ENCODE measurements around the gene MAP2K4. TPM values are rescaled to one million over a fixed set of nuclear protein-coding genes. Genes with fewer than 3 reads are reported as not detected.

MAP2K4 gene
- total RNA-seq, 1 donor from 2014 or later: 57.9 TPM

DNA sequence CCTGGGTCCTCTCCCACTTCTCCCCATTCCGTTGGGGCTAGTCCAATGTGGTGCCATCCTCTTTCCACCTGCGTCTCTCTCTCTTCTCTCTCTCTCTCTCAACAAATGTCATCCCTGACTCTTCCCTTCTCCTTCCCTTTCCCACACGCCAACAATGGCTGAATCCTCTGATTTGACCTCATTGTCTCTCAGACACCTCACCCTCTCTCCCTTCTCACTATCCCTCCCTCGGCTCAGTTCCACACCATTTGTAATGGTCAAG is 22.8 kb upstream of the MAP2K4 start:
- Mint-ChIP-seq H3K36me3 (no peaks in the 10 kb centered on the region), H3K9me3 (no peaks in the 10 kb centered on the region), H3K4me3 (peak overlapping the region; percentile 89), H3K27ac (peak overlapping the region; percentile 95), H3K27me3 (ENCODE audit: low read depth) (no peaks in the 10 kb centered on the region), H3K4me1 (peaks cover 6% of the 10 kb centered on the region)
- DNase-seq (ENCODE audit: low spot score in 2 of 2, unreplicated experiment in 2 of 2): no peak
- no peak for TF ChIP-seq CTCF (IDR thresholded peaks at IDR 0.05; ENCODE audit: unreplicated experiment)

GRCh38 chr17:11999696-12000095 is 21.0 kb upstream of the MAP2K4 start:
- Mint-ChIP-seq H3K4me3 (no peak overlapping the region), H3K4me1 (peaks cover 6% of the 10 kb centered on the region), H3K36me3 (no peaks in the 10 kb centered on the region), H3K9me3 (no peaks in the 10 kb centered on the region), H3K27ac (no peak overlapping the region), H3K27me3 (ENCODE audit: low read depth) (no peaks in the 10 kb centered on the region)
- TF ChIP-seq CTCF (IDR thresholded peaks at IDR 0.05; ENCODE audit: unreplicated experiment): no peak
- no peak for DNase-seq (ENCODE audit: low spot score in 2 of 2, unreplicated experiment in 2 of 2)

DNA sequence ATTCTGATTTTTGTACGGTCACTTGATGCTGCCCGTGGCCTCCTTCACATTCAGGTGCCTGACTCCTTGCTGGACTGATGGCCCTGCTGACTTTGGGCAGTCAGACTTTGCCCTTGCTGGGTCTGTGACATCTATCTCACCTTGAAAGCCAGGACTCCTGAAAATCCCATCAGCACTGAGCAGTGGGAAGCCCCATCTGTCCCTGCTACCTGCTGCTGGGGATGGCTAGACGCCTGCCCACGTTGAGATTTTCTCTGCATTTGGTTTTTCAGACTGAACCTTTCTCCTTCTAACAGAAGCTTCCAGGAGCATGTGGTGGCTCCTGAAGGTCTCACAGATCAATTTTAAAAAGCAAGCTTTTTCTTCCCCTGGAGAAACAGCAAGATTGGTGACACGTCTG is 13.2 kb upstream of the MAP2K4 start:
- H3K9me3 Mint-ChIP-seq: no peaks in the 10 kb centered on the region
- no peaks in the 10 kb centered on the region for H3K4me1 Mint-ChIP-seq
- H3K27ac Mint-ChIP-seq: no peak overlapping the region
- TF ChIP-seq CTCF (IDR thresholded peaks at IDR 0.05; ENCODE audit: unreplicated experiment): no peak
- DNase-seq (ENCODE audit: low spot score in 2 of 2, unreplicated experiment in 2 of 2): no peak
- no peaks in the 10 kb centered on the region for H3K36me3 Mint-ChIP-seq
- no peak overlapping the region for H3K4me3 Mint-ChIP-seq
- peaks cover 6% of the 10 kb centered on the region for H3K27me3 Mint-ChIP-seq (ENCODE audit: low read depth)

DNA sequence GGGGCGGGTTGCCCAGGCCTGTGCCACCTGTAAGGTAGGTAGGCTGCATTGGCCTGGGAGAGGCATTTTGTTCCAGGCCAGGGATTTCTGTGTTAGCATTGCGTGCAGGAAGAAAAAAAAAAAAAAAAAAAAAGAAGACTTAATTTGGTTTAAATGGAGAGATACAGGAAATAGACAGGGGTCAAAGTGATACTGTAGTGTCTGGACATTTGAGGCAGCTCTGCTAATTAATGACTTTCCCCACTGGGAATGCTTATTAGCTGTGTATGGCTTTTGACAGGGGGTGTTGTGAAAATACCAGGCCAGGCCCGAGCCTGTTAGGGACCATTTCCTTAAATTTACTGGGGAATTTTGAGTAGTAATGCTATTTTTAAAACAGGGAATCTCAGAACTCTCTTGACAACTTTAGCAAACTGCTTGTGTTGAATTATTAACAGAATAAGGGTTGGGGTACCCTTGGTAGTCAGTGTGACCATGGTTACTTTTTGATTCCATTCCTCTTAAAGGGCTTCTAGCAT is 1.0 kb downstream of the MAP2K4 start:
- H3K9me3 Mint-ChIP-seq: no peaks in the 10 kb centered on the region
- H3K4me3 Mint-ChIP-seq: peak overlapping the region; percentile 78
- peaks cover 39% of the 10 kb centered on the region for H3K4me1 Mint-ChIP-seq
- peak overlapping the region; percentile 90 for H3K27ac Mint-ChIP-seq
- no peak for DNase-seq (ENCODE audit: low spot score in 2 of 2, unreplicated experiment in 2 of 2)
- no peak for TF ChIP-seq CTCF (IDR thresholded peaks at IDR 0.05; ENCODE audit: unreplicated experiment)
- no peaks in the 10 kb centered on the region for H3K36me3 Mint-ChIP-seq
- H3K27me3 Mint-ChIP-seq (ENCODE audit: low read depth): peaks cover 13% of the 10 kb centered on the region

DNA sequence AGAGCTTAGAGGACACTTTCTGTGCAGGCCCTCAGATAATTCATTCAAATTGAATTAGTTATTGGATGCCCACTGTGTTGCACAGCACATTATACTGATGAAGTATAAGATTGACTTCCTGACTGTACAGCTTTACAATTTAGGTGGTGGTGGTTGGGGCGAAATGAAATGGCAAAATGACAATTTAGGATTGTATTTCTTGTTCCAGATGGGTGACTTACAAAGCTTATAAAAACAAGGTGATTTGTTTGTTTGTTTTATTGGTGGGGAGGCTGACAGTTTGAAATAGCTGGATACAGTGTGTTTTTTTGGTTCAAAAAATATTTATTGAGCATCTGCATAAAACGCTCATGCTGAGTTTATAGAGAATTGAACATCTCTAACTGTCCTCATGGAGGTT is 1.6 kb downstream of the MAP2K4 start:
- H3K27ac Mint-ChIP-seq: no peak overlapping the region
- peak overlapping the region; percentile 78 for H3K4me3 Mint-ChIP-seq
- H3K27me3 Mint-ChIP-seq (ENCODE audit: low read depth): peaks cover 13% of the 10 kb centered on the region

More for the DNA sequence above, 1.6 kb downstream of the MAP2K4 start:
- no peaks in the 10 kb centered on the region for H3K36me3 Mint-ChIP-seq
- H3K9me3 Mint-ChIP-seq: no peaks in the 10 kb centered on the region
- H3K4me1 Mint-ChIP-seq: peaks cover 43% of the 10 kb centered on the region
- no peak for TF ChIP-seq CTCF (IDR thresholded peaks at IDR 0.05; ENCODE audit: unreplicated experiment)
- no peak for DNase-seq (ENCODE audit: low spot score in 2 of 2, unreplicated experiment in 2 of 2)

Data from mesothelial cell of epicardium (in vitro differentiated cells).